Left lung (tissue), 10 donors: ENCODE measurements around the gene KRTAP29-1. TPM values are rescaled to one million over a fixed set of nuclear protein-coding genes. Genes with fewer than 3 reads are reported as not detected.
"Not testable (repeated sequence)": the region's sequence is repeated elsewhere in the genome, so short reads cannot be mapped to it uniquely, and the experiment has no call there.

Experiments
- ATAC-seq: fragments of 200-7000 bp; cut with Tn5 transposase; one replicate; pipeline ENCODE4 v1.9.1; 2020; ENCODE audit warnings: moderate library complexity
- DNase-seq, 4 donors: peaks; one replicate each; pipeline ENCODE4 v3.0.0-alpha.2; 2013 to 2020
- H3K27ac ChIP-seq, 2 donors: fragments of 200-600 bp; sonication (generic) in 1 of 2; one replicate each; pipeline versions ENCODE4 v1.5.0 to v1.8.0; 2020 to 2021
- H3K27me3 ChIP-seq, 2 donors: fragments of 200-600 bp; sonication (generic) in 1 of 2; one replicate each; pipeline versions ENCODE4 v1.5.0 to v1.8.0; 2020 to 2021
- H3K36me3 ChIP-seq, 2 donors: fragments of 200-600 bp; sonication (generic) in 1 of 2; one replicate each; pipeline versions ENCODE4 v1.5.0 to v1.8.0; 2020 to 2021
- H3K4me1 ChIP-seq, 2 donors: fragments of 200-600 bp; one replicate each; pipeline ENCODE4 v1.8.0; 2021
- H3K4me3 ChIP-seq, 2 donors: fragments of 200-600 bp; sonication (generic) in 1 of 2; one replicate each; pipeline versions ENCODE4 v1.5.0 to v1.8.0; 2020 to 2021; ENCODE audit warnings: mild to moderate bottlenecking in 1 of 2
- H3K9me3 ChIP-seq, 2 donors: fragments of 200-600 bp; sonication (generic) in 1 of 2; one replicate each; pipeline versions ENCODE4 v1.5.0 to v1.8.0; 2020 to 2021
- intact Hi-C, 2 donors: fragments of 100-400 bp; cut with DNase I; formaldehyde crosslinking; loops; one replicate each; pipeline versions ENCODE4 v1.11.2 to v1.14.2; 2022
- polyA plus RNA-seq, 6 donors: library from polyadenylated mRNA; unstranded; fragments of 120-200 nt; gene quantifications; one replicate each; pipeline ENCODE4 v1.2.1, GENCODE V29; 2013; ENCODE audit not compliant: insufficient read length in 6 of 6
- total RNA-seq, 2 donors: library from RNA; stranded (reverse); fragmentation: NEBNext Ultra II Directional; extraction: Animal tissue kit (Norgen Biotek cat#: 25700); gene quantifications; one replicate each; pipeline ENCODE4 v1.2.1, GENCODE V29; 2021
- TF ChIP-seq, protein P1 (sequence below), 2 donors: fragments of 200-600 bp; sonication (generic) in 1 of 2; IDR thresholded peaks; one replicate each; pipeline versions ENCODE4 v1.5.0 to v1.8.0; 2021; ENCODE audit warnings: antibody characterized with exemption in 2 of 2
- donor health status: DM: no; HTN: yes; CAD: no.
- donor health status: DM: no; HTN: no; CAD: no.

Gene KRTAP29-1
- total and polyA plus RNA-seq, 8 donors = not detected

DNA sequence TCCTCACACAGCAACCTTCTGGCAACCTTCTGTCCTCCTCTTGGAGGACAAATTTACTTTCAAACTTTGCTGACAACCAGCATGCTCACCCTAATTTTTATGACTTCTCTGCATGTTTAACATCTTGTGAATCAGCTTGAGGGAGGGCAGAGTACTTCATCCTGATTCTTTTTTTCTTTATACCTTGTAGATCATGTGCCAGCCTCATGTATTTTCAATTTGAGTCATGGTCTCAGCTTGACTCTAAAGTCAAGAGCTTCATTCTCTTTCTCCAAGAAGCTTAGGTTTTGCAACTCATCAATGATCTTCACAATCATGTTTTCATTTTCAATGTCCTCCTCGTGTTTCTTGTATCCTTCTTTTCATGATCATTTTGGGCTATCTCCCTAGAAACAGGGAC, 30.8 kb downstream of the KRTAP29-1 start:
- no peaks in the 10 kb centered on the region for H3K36me3 ChIP-seq
- no peak overlapping the region for H3K4me3 ChIP-seq
- peaks cover 0 to 7% of the 10 kb centered on the region in 2 donors for H3K27me3 ChIP-seq
- intact Hi-C loops = no loop called here
- DNase-seq = no peak
- H3K27ac ChIP-seq = no peak overlapping the region
- H3K4me1 ChIP-seq = no peaks in the 10 kb centered on the region
- ATAC-seq = no peak
- H3K9me3 ChIP-seq = no peaks in the 10 kb centered on the region
- TF ChIP-seq, protein P1, sequence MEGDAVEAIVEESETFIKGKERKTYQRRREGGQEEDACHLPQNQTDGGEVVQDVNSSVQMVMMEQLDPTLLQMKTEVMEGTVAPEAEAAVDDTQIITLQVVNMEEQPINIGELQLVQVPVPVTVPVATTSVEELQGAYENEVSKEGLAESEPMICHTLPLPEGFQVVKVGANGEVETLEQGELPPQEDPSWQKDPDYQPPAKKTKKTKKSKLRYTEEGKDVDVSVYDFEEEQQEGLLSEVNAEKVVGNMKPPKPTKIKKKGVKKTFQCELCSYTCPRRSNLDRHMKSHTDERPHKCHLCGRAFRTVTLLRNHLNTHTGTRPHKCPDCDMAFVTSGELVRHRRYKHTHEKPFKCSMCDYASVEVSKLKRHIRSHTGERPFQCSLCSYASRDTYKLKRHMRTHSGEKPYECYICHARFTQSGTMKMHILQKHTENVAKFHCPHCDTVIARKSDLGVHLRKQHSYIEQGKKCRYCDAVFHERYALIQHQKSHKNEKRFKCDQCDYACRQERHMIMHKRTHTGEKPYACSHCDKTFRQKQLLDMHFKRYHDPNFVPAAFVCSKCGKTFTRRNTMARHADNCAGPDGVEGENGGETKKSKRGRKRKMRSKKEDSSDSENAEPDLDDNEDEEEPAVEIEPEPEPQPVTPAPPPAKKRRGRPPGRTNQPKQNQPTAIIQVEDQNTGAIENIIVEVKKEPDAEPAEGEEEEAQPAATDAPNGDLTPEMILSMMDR (IDR thresholded peaks at IDR 0.05) = no peak

DNA sequence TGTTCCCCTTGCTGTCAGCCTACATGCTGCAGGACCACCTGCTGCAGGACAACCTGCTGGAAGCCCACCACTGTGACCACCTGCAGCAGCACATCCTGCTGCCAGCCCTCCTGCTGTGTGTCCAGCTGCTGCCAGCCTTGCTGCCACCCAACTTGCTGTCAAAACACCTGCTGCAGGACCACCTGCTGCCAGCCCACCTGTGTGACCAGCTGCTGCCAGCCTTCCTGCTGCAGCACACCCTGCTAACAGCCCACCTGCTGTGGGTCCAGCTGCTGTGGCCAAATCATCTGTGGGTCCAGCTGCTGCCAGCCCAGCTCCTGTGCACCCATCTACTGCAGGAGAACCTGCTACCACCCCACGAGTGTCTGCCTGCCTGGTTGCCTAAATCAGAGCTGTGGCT, 31.3 kb downstream of the KRTAP29-1 start:
- H3K4me1 ChIP-seq, H3K27ac ChIP-seq, H3K27me3 ChIP-seq, H3K4me3 ChIP-seq, intact Hi-C loops, H3K36me3 ChIP-seq, H3K9me3 ChIP-seq, ATAC-seq, DNase-seq: not testable (repeated sequence)

DNA sequence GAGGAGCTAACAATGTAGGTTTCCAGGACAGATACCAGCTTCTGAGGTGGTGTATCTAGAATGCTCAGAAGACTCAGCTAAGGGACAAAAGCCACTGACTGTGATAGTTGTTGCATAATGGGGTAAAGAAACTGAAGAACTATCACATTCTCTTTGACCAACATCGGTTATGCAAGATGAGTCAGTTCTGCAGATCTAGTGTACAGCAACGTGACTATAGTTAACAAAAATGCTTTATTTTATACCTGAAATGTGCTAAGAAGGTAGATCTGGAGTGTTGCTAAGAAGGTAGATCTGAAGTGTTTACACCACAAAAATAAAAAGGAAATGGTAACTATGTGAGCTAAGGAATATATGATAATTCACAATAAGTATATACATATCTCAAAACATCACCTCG, 34.9 kb downstream of the KRTAP29-1 start:
- Histone ChIP-seq H3K4me1 (no peaks in the 10 kb centered on the region), H3K4me3 (no peak overlapping the region), H3K27ac (no peak overlapping the region), H3K27me3 (peaks cover 0 to 4% of the 10 kb centered on the region in 2 donors), H3K36me3 (no peaks in the 10 kb centered on the region), H3K9me3 (no peaks in the 10 kb centered on the region)
- intact Hi-C loops = no loop called here
- ATAC-seq (no peak), DNase-seq (no peak)
- TF ChIP-seq, protein P1 (IDR thresholded peaks at IDR 0.05) = no peak

GRCh38 chr17:41265078-41265477, 37.6 kb downstream of the KRTAP29-1 start, which contains the start of gene KRTAP9-6:
TSS of gene KRTAP9-6 (plus strand) at chr17:41265378. CDS start at chr17:41265378, 0 bp downstream.
- Histone ChIP-seq H3K4me1 (no peaks in the 10 kb centered on the region), H3K9me3 (no peaks in the 10 kb centered on the region), H3K36me3 (no peaks in the 10 kb centered on the region), H3K4me3 (no peak within 1 kb of the TSS), H3K27ac (no peak within 1 kb of the TSS), H3K27me3 (peaks cover 0 to 4% of the 10 kb centered on the region in 2 donors)
- TF ChIP-seq, protein P1 (IDR thresholded peaks at IDR 0.05) = no peak
- ATAC-seq (no peak), DNase-seq (no peak)
- intact Hi-C loops = no loop called here

DNA sequence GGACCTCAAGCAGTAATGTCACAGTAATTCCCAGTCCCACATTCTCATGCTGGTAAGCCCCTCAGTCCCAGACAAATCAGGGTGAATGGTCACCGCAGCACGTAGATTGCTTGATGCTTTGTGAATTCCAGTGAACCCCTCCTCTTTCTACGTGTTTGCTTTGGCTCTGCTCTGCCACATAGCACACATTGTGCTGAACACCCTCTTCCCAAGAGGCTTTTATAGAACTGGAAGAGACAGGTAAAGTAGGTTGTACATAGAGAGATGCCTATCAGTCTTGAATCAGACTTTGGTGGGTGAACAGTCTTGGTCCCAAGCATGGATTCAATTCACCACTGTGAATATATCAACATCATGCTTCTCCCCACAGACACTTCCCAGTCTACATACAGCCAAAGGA, 38.1 kb downstream of the KRTAP29-1 start:
- intact Hi-C loops = no loop called here
- peak; percentile 30 for ATAC-seq

More for the DNA sequence above, 38.1 kb downstream of the KRTAP29-1 start:
- Histone ChIP-seq H3K4me1 (no peaks in the 10 kb centered on the region), H3K27ac (no peak overlapping the region), H3K27me3 (peaks cover 0 to 4% of the 10 kb centered on the region in 2 donors), H3K4me3 (no peak overlapping the region), H3K36me3 (no peaks in the 10 kb centered on the region), H3K9me3 (no peaks in the 10 kb centered on the region)
- TF ChIP-seq, protein P1 (IDR thresholded peaks at IDR 0.05) = no peak
- no peak for DNase-seq
